DOHH2 (cell line): Measurements from ENCODE around the gene CLEC7A.

Experiments used
- H3F3A ChIP-seq: fragments of 200-600 bp; sonication (generic), shearing (Covaris generic); 2 replicates; pipeline ENCODE4 v1.6.0; 2016; ENCODE audit warnings: antibody characterized with exemption, mild to moderate bottlenecking; ENCODE audit not compliant: control insufficient read depth, insufficient read depth
- H3K27ac ChIP-seq: fragments of 200-600 bp; sonication (generic); 2 replicates; pipeline ENCODE4 v1.5.1; 2014; ENCODE audit warnings: low read depth, mild to moderate bottlenecking, low read length, moderate library complexity
- H3K27me3 ChIP-seq: fragments of 200-600 bp; sonication (generic); 2 replicates; pipeline ENCODE4 v1.6.1; 2014; ENCODE audit warnings: mild to moderate bottlenecking, low read length, mixed read lengths; ENCODE audit not compliant: control insufficient read depth
- H3K36me3 ChIP-seq: fragments of 200-600 bp; sonication (generic); 2 replicates; pipeline ENCODE4 v1.6.1; 2014; ENCODE audit warnings: mild to moderate bottlenecking, low read length, moderate library complexity, mixed read lengths; ENCODE audit not compliant: control insufficient read depth
- H3K4me1 ChIP-seq: fragments of 200-600 bp; sonication (generic); 2 replicates; pipeline ENCODE4 v1.6.1; 2014; ENCODE audit warnings: mild to moderate bottlenecking, low read length, mixed read lengths; ENCODE audit not compliant: control insufficient read depth
- H3K4me2 ChIP-seq: fragments of 200-600 bp; sonication (generic); 2 replicates; pipeline ENCODE4 v1.6.0; 2014; ENCODE audit warnings: mild to moderate bottlenecking, low read length, moderate library complexity
- H3K4me3 ChIP-seq: fragments of 200-600 bp; sonication (generic); 2 replicates; pipeline ENCODE4 v1.5.1; 2014; ENCODE audit warnings: mild to moderate bottlenecking, low read length, mixed read lengths
- H3K79me2 ChIP-seq: fragments of 200-600 bp; sonication (generic); 2 replicates; pipeline ENCODE4 v1.6.1; 2014; ENCODE audit warnings: mild to moderate bottlenecking, low read length, mixed read lengths; ENCODE audit not compliant: control insufficient read depth
- H3K9me2 ChIP-seq: fragments of 200-600 bp; sonication (generic); replicated peaks from 2 replicates; pipeline ENCODE4 v1.6.1; 2014; ENCODE audit warnings: mild to moderate bottlenecking, low read length, mixed read lengths; ENCODE audit not compliant: control insufficient read depth
- H3K9me3 ChIP-seq: fragments of 200-600 bp; sonication (generic); 2 replicates; pipeline ENCODE4 v1.6.1; 2014; ENCODE audit warnings: antibody characterized with exemption, low read length, mixed read lengths; ENCODE audit not compliant: control insufficient read depth, insufficient read depth
- H4K20me1 ChIP-seq: fragments of 200-600 bp; sonication (generic); 2 replicates; pipeline ENCODE4 v1.6.0; 2014; ENCODE audit warnings: low read depth, mild to moderate bottlenecking, antibody characterized with exemption, low read length, moderate library complexity; ENCODE audit not compliant: control insufficient read depth, insufficient read depth
- CTCF ChIP-seq: fragments of 200-600 bp; sonication (generic); IDR thresholded peaks from one replicate; pipeline ENCODE4 v1.5.1; 2014; ENCODE audit warnings: antibody characterized with exemption, mild to moderate bottlenecking, low read depth, low read length; ENCODE audit not compliant: poor library complexity, severe bottlenecking
- EZH2phosphoT487 ChIP-seq: fragments of 200-600 bp; sonication (generic); IDR thresholded peaks from 2 replicates; pipeline ENCODE4 v1.6.1; 2017; ENCODE audit warnings: borderline replicate concordance, mild to moderate bottlenecking, antibody characterized with exemption, low read length, moderate library complexity, mixed read lengths

The CLEC7A gene

GRCh38 chr12:10094646-10095395 is 35.2 kb downstream of the CLEC7A start:
- Histone ChIP-seq H3K9me2 (no peaks in the 10 kb centered on the region), H4K20me1 (no peaks in the 10 kb centered on the region), H3K27ac (no peak overlapping the region), H3K79me2 (no peaks in the 10 kb centered on the region), H3K4me2 (no peak overlapping the region), H3K4me3 (no peak overlapping the region), H3K27me3 (peaks cover 23% of the 10 kb centered on the region), H3K4me1 (no peaks in the 10 kb centered on the region), H3F3A (no peaks in the 10 kb centered on the region), H3K36me3 (no peaks in the 10 kb centered on the region), H3K9me3 (no peaks in the 10 kb centered on the region)
- TF ChIP-seq CTCF: no peak
- TF ChIP-seq EZH2phosphoT487: no peak

- Histone ChIP-seq H3K36me3 (no peaks in the 10 kb centered on the region), H3K27me3 (peaks cover 17% of the 10 kb centered on the region), H4K20me1 (no peaks in the 10 kb centered on the region), H3K4me2 (no peak overlapping the region), H3K9me2 (no peaks in the 10 kb centered on the region), H3K79me2 (no peaks in the 10 kb centered on the region), H3K9me3 (no peaks in the 10 kb centered on the region), H3K4me3 (no peak overlapping the region), H3F3A (no peaks in the 10 kb centered on the region), H3K27ac (no peak overlapping the region), H3K4me1 (no peaks in the 10 kb centered on the region)
- TF ChIP-seq EZH2phosphoT487: no peak
- no peak for TF ChIP-seq CTCF
These were observed 40.8 kb downstream of the CLEC7A start for GRCh38 chr12:10088955-10089900.

GRCh38 chr12:10088031-10088430 is 42.0 kb downstream of the CLEC7A start:
- Histone ChIP-seq H3K4me2 (no peak overlapping the region), H3K9me2 (no peaks in the 10 kb centered on the region), H3K4me3 (no peak overlapping the region), H4K20me1 (no peaks in the 10 kb centered on the region), H3F3A (no peaks in the 10 kb centered on the region), H3K4me1 (no peaks in the 10 kb centered on the region), H3K36me3 (no peaks in the 10 kb centered on the region), H3K79me2 (no peaks in the 10 kb centered on the region), H3K9me3 (no peaks in the 10 kb centered on the region), H3K27me3 (peaks cover 17% of the 10 kb centered on the region), H3K27ac (no peak overlapping the region)
- TF ChIP-seq CTCF (no peak), EZH2phosphoT487 (no peak)
